GM12872 (cell line): ENCODE measurements around the gene CAPG.

Experiments
- TF ChIP-seq, protein P1 (sequence below): IDR thresholded peaks from 3 replicates; pipeline ENCODE4 v1.5.1; 2011; ENCODE audit warnings: low read depth, mild to moderate bottlenecking, low read length, moderate library complexity; ENCODE audit not compliant: insufficient read depth

The CAPG gene

DNA sequence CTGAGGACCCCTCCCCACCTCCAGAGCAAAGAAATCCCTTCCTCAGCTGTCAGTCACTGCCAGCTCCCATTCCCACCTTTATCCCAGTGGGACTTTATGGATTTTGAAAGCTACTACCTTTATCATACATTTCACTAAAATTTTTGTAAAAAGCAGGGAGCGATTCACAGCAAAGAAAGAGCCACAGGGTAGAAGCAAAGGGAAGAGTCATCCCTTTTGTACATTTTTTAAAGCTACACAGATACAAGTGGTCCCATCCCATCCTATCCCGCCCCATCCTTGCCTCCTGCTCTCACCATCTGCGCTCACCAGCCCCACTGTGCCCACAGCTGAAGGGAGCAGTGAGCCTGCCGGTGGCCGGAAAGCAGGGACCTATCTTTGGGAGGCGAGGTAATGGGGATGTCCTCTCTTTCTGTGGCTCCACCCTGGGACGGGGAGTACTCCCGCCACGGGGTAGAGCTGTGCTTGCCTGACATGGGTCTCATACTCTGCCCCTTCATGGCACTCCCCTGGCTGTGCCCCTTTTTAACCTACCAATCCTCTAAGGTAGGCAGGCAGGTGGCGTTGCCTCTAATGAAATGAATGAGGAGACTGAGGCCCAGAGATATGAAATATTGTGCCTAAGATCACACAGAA, 21.5 kb upstream of the CAPG start:
- TF ChIP-seq, protein P1, sequence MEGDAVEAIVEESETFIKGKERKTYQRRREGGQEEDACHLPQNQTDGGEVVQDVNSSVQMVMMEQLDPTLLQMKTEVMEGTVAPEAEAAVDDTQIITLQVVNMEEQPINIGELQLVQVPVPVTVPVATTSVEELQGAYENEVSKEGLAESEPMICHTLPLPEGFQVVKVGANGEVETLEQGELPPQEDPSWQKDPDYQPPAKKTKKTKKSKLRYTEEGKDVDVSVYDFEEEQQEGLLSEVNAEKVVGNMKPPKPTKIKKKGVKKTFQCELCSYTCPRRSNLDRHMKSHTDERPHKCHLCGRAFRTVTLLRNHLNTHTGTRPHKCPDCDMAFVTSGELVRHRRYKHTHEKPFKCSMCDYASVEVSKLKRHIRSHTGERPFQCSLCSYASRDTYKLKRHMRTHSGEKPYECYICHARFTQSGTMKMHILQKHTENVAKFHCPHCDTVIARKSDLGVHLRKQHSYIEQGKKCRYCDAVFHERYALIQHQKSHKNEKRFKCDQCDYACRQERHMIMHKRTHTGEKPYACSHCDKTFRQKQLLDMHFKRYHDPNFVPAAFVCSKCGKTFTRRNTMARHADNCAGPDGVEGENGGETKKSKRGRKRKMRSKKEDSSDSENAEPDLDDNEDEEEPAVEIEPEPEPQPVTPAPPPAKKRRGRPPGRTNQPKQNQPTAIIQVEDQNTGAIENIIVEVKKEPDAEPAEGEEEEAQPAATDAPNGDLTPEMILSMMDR, result no peak

DNA sequence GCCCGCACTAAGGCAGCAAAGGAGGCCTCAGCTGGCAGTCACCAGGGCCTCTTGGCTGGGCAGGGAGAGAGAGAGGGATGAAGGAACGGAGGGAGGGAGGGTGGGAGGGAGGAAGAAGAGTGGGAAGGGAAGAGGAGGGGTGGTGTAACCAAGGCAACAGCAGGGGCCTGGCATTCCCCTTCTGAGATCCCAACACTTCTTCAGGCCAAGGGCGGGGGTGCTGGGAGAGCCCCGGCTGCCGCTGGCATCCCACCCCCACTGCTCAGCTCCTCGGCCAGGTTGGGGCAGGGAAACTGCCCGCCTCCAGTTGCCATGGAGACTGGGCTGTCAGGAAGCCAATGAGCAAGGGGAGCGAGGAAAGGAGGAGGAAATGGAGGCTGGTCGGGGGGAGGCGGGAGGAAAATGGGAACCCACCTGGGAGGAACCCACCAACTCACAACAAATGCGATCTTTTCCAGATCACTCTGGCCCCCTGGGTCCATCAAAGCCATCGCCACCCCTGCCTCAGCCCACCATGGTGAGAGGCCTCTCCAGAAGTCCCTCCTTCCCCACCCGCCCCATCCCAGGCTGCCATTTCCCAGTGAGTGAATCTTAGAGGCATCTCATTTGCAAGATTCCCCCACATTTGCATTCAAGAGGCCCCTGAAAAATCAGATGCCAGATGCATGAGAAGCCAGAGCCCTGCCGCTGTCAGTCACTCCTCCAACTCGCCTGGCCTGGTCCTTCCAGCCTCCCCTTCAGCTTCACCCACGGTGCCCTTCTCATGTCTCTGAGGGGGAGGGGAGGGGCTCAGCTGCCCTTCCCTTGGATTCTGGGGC, 20.8 kb upstream of the CAPG start:
- TF ChIP-seq, protein P1, result no peak

DNA sequence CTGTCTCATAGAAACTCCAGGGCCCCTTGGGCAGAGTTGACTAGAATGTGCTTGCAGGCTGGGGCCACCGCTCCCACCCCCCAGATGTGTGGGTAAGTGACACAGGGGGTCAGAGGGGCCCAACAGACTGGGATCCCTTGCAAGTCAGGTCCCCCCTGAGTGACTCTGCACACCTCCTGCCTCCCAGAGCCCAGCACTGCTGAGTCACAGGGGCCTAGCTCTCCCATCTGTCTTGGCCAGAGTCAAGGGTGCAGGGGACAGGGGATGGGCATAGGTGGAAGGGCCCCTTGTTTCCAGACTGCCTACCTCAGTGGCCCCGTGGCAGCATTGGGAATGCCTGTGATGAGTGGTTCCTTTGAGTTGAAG, 19.7 kb upstream of the CAPG start:
- TF ChIP-seq, protein P1, result no peak

DNA sequence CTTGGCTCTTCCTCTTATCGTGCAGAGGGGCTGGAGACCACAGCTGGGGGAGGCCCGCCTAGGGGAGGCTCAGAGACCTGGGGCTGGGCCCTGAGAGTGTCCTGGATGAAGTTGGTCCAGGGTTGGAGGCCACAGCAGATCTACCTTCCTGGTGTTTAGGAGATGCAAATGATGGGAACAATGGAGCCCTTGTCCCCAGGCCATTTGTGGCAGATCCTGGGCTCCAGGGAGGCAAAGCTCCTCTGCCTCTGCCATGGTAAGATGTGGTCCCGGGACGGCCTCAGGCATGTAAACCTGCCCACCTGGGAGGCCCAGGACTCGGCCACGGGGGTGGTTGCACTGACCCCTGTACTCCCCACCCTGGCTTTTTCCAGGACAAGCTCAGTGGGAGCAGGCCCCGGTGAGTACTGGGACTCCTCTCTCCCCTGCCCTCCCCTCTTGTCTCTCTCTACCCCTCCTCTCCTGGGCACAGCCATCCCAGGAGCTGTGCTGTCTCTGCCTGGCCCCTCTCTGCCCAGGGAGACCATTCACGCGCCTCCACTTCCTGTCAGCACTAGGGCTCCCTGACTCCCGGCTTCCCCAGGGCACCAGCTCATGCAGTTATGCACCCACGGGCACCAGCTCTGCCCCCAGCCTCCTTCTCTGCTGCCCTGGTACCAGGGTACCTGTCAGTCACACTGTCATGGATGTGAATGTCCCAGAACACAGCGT, 19.2 kb upstream of the CAPG start:
- TF ChIP-seq, protein P1, result no peak

DNA sequence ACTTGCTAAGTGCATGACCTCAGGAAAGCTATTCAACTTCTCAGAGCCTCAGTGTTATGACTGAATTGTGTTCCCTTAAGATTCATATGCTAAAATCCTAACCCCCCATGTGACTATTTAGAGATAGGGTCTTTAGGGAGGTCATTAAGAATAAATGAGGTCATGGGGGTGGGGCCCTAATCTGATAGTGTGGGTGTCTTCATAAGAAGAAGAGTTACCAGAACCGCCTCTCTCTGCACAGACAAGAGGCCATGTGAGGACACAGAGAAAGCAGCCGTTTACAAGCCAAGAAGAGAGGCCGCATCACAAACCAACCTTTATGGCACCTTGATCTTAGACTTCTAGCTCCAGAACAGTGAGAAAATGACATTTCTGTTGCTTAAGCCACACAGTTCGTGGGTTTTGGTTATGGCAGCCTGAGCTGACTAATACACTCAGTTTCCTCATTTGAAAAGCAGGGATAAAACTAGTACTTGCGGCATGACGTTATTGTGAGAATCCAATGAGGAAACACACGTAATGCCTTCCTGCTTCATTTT, 18.2 kb upstream of the CAPG start:
- TF ChIP-seq, protein P1, result no peak

DNA sequence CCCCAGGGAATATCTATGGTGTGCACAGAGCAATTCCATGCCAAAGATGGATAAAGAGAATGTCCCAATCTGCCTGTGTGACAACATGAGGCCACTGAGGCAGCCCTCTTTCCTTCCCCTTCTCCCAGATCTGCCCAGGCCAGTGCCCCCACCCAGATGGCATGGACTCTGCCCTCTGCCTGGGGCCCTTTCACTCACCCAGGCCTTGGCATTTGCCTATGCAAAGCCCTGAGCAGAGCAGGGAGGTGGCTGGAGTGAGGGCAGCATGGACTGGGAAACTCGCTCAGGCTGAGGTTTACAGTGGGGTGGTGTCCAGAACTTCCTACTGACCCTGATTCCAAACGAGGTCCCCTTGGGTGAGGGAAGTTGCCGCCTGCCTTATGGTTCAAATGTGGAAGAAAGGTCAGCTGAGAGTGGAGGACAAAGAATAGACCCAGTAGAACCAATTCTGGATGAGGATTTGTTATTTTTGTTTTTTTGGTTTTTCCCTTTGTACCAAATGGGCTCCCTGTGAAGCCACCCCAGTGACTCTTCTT, 17.2 kb upstream of the CAPG start:
- TF ChIP-seq, protein P1, result no peak

DNA sequence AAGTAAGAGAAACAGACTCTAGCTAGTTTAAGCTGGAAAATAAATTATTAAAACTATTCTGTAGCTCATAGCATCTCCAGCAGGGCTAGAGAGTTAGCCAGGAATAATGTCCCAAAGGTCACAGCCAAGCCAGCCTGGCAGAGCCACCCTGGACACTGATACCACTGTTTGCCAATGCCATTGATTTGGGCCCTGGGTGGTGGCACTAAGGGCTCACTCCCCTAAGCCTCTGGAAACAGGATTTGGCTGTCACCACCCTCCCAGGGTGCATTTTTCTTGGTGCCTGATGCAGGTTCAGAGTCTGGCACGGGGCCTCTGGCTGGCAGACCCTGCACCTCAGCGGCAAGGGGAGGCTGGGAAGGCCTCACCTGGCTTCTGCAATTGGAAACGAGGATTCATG, 15.4 kb upstream of the CAPG start:
- TF ChIP-seq, protein P1, result no peak
